Measurements from ENCODE around the gene ASTL.

Gene ASTL

GRCh38 chr2:96114903-96115581, 23.3 kb downstream of the ASTL start:
- ATAC-seq (ENCODE audit: low read depth) (no peak), DNase-seq (ENCODE audit: low spot score) (no peak)
- no peak overlapping the region for H3K27ac ChIP-seq (ENCODE audit: poor library complexity, severe bottlenecking)
- TF ChIP-seq CTCF (IDR thresholded peaks at IDR 0.05; ENCODE audit: poor library complexity, severe bottlenecking) = no peak
- no peaks in the 10 kb centered on the region for H3K27me3 ChIP-seq (ENCODE audit: insufficient read depth, poor library complexity, severe bottlenecking)
- no peaks in the 10 kb centered on the region for H3K36me3 ChIP-seq (ENCODE audit: low read depth)
- H3K4me1 ChIP-seq (ENCODE audit: insufficient read depth, poor library complexity, severe bottlenecking) = no peaks in the 10 kb centered on the region
- no peak overlapping the region for H3K4me3 ChIP-seq (ENCODE audit: severe bottlenecking)
- no peaks in the 10 kb centered on the region for H3K9me3 ChIP-seq (ENCODE audit: severe bottlenecking)

- no peak overlapping the region for H3K27ac ChIP-seq (ENCODE audit: poor library complexity, severe bottlenecking)
- no peaks in the 10 kb centered on the region for H3K9me3 ChIP-seq (ENCODE audit: severe bottlenecking)
- H3K27me3 ChIP-seq (ENCODE audit: insufficient read depth, poor library complexity, severe bottlenecking) = no peaks in the 10 kb centered on the region
- no peak for TF ChIP-seq CTCF (IDR thresholded peaks at IDR 0.05; ENCODE audit: poor library complexity, severe bottlenecking)
- H3K4me3 ChIP-seq (ENCODE audit: severe bottlenecking) = no peak overlapping the region
- no peaks in the 10 kb centered on the region for H3K4me1 ChIP-seq (ENCODE audit: insufficient read depth, poor library complexity, severe bottlenecking)
- ATAC-seq (ENCODE audit: low read depth) (no peak), DNase-seq (ENCODE audit: low spot score) (no peak)
- no peaks in the 10 kb centered on the region for H3K36me3 ChIP-seq (ENCODE audit: low read depth)
These were observed 23.8 kb downstream of the ASTL start for GRCh38 chr2:96114546-96114902.

- Histone ChIP-seq H3K4me1 (ENCODE audit: insufficient read depth, poor library complexity, severe bottlenecking) (no peaks in the 10 kb centered on the region), H3K36me3 (ENCODE audit: low read depth) (no peaks in the 10 kb centered on the region), H3K27ac (ENCODE audit: poor library complexity, severe bottlenecking) (no peak overlapping the region), H3K27me3 (ENCODE audit: insufficient read depth, poor library complexity, severe bottlenecking) (no peaks in the 10 kb centered on the region), H3K4me3 (ENCODE audit: severe bottlenecking) (no peak overlapping the region), H3K9me3 (ENCODE audit: severe bottlenecking) (no peaks in the 10 kb centered on the region)
- DNase-seq (ENCODE audit: low spot score) (no peak), ATAC-seq (ENCODE audit: low read depth) (no peak)
- TF ChIP-seq CTCF (IDR thresholded peaks at IDR 0.05; ENCODE audit: poor library complexity, severe bottlenecking) = no peak
These were observed 24.4 kb downstream of the ASTL start for GRCh38 chr2:96113951-96114350.

GRCh38 chr2:96113367-96113677, 25.0 kb downstream of the ASTL start:
- H3K4me1 ChIP-seq (ENCODE audit: insufficient read depth, poor library complexity, severe bottlenecking) = no peaks in the 10 kb centered on the region
- no peak for TF ChIP-seq CTCF (IDR thresholded peaks at IDR 0.05; ENCODE audit: poor library complexity, severe bottlenecking)
- H3K4me3 ChIP-seq (ENCODE audit: severe bottlenecking) = no peak overlapping the region
- H3K27ac ChIP-seq (ENCODE audit: poor library complexity, severe bottlenecking) = no peak overlapping the region
- ATAC-seq (ENCODE audit: low read depth) (no peak), DNase-seq (ENCODE audit: low spot score) (no peak)
- H3K36me3 ChIP-seq (ENCODE audit: low read depth) = no peaks in the 10 kb centered on the region
- no peaks in the 10 kb centered on the region for H3K27me3 ChIP-seq (ENCODE audit: insufficient read depth, poor library complexity, severe bottlenecking)
- no peaks in the 10 kb centered on the region for H3K9me3 ChIP-seq (ENCODE audit: severe bottlenecking)

- DNase-seq (ENCODE audit: low spot score) (no peak), ATAC-seq (ENCODE audit: low read depth) (no peak)
These were observed 25.6 kb downstream of the ASTL start for GRCh38 chr2:96112501-96113366.

More at GRCh38 chr2:96112501-96113366, 25.6 kb downstream of the ASTL start:
- Histone ChIP-seq H3K36me3 (ENCODE audit: low read depth) (no peaks in the 10 kb centered on the region), H3K9me3 (ENCODE audit: severe bottlenecking) (no peaks in the 10 kb centered on the region), H3K27ac (ENCODE audit: poor library complexity, severe bottlenecking) (no peak overlapping the region), H3K4me3 (ENCODE audit: severe bottlenecking) (no peak overlapping the region), H3K27me3 (ENCODE audit: insufficient read depth, poor library complexity, severe bottlenecking) (no peaks in the 10 kb centered on the region), H3K4me1 (ENCODE audit: insufficient read depth, poor library complexity, severe bottlenecking) (no peaks in the 10 kb centered on the region)
- no peak for TF ChIP-seq CTCF (IDR thresholded peaks at IDR 0.05; ENCODE audit: poor library complexity, severe bottlenecking)

Measured in RWPE2 (cell line).